ENCODE measurements around the gene MT1E.

GRCh38 chr16:56631832-56632155, 6.2 kb downstream of the MT1E start:
- TF ChIP-seq CTCF (IDR thresholded peaks at IDR 0.05) (no peak), POLR2A (IDR thresholded peaks at IDR 0.05) (no peak)

Measured in Peyer's patch (tissue), 4 donors.